Gastrocnemius medialis (tissue), 4 donors: ENCODE results near the gene TAF1A. TPM values are rescaled to one million over a fixed set of nuclear protein-coding genes. Genes with fewer than 3 reads are reported as not detected.

Experiments
- ATAC-seq, 2 donors: fragments of 150-250 bp; one replicate each; pipeline ENCODE4 v1.9.1; 2016
- DNase-seq, 2 donors: peaks; one replicate each; pipeline ENCODE4 v3.0.0-alpha.2; 2019
- H3K27ac ChIP-seq, 4 donors: fragments of 200-600 bp; sonication (generic); 1 replicate in 1 of 4; 2 replicates in 3 of 4; pipeline ENCODE4 v1.5.1; 2016 to 2018; ENCODE audit warnings: mild to moderate bottlenecking in 2 of 4, moderate library complexity in 1 of 4
- H3K27me3 ChIP-seq, 3 donors: fragments of 200-600 bp; sonication (generic) in 2 of 3; 1 replicate in 1 of 3; 2 replicates in 2 of 3; pipeline versions ENCODE4 v1.5.1 to v1.6.0; 2016 to 2019; ENCODE audit warnings: mild to moderate bottlenecking in 1 of 3, moderate library complexity in 1 of 3
- H3K36me3 ChIP-seq, 2 donors: fragments of 200-600 bp; sonication (generic) in 1 of 2; one replicate each; pipeline ENCODE4 v1.5.1; 2017 to 2018
- H3K4me1 ChIP-seq, 2 donors: fragments of 200-600 bp; sonication (generic) in 1 of 2; one replicate each; pipeline ENCODE4 v1.5.1; 2016 to 2017; ENCODE audit warnings: mild to moderate bottlenecking in 2 of 2
- H3K4me3 ChIP-seq, 4 donors: fragments of 200-600 bp; sonication (generic) in 3 of 4; 1 replicate in 1 of 4; 2 replicates in 3 of 4; pipeline ENCODE4 v1.5.1; 2016 to 2019; ENCODE audit warnings: mild to moderate bottlenecking in 2 of 4
- H3K9me3 ChIP-seq, 3 donors: fragments of 200-600 bp; sonication (generic) in 2 of 3; 1 replicate in 1 of 3; 2 replicates in 2 of 3; pipeline ENCODE4 v1.5.1; 2016 to 2019
- CTCF ChIP-seq, 5 experiments: fragments of 450-650 bp in 3 of 5; fragments of 200-600 bp in 2 of 5; sonication (generic) in 2 of 5; IDR thresholded peaks in 4 of 5; conservative IDR thresholded peaks in 1 of 5; 1 replicate in 4 of 5; 2 replicates in 1 of 5; pipeline ENCODE4 v1.5.1; 2016 to 2019; ENCODE audit warnings: antibody characterized with exemption in 5 of 5, mild to moderate bottlenecking in 3 of 5, moderate library complexity in 3 of 5
- POLR2A ChIP-seq, 2 donors: fragments of 450-650 bp; IDR thresholded peaks; one replicate each; pipeline ENCODE4 v1.6.1; 2017; ENCODE audit warnings: antibody characterized with exemption in 2 of 2, mild to moderate bottlenecking in 2 of 2, moderate library complexity in 2 of 2
- in situ Hi-C, 4 donors: fragments of 200-750 bp; cut with MboI; loops; one replicate each; pipeline versions ENCODE4 v1.15.0 to v1.8.0; 2017; ENCODE audit warnings: low sequenced_read_pairs in 4 of 4
- intact Hi-C: fragments of 100-400 bp; cut with DNase I; formaldehyde crosslinking; loops from one replicate; pipeline ENCODE4 v1.15.1; 2023; ENCODE audit warnings: low total_unique reads
- total RNA-seq, 4 donors: library from RNA; depleted of rRNA; stranded (reverse); fragments of >200 nt; gene quantifications; one replicate each; pipeline versions ENCODE4 v1.1.0 to v1.2.3, GENCODE V29; 2016

The TAF1A gene
- total RNA-seq, 4 donors from 2014 or later: 1.5 to 3.4 (median 1.6) TPM

GRCh38 chr1:222543817-222544216 lies 45.9 kb downstream of the TAF1A start:
- Histone ChIP-seq H3K27me3 (peaks cover 0 to 8% (median 6%) of the 10 kb centered on the region in 3 donors), H3K4me1 (no peaks in the 10 kb centered on the region), H3K9me3 (no peaks in the 10 kb centered on the region), H3K4me3 (no peak overlapping the region), H3K36me3 (no peaks in the 10 kb centered on the region), H3K27ac (no peak overlapping the region)
- ATAC-seq (no peak), DNase-seq (no peak)
- in situ Hi-C loops (no loop called here), intact Hi-C loops (no loop called here)
- TF ChIP-seq POLR2A (IDR thresholded peaks at IDR 0.05): no peak
- no peak for TF ChIP-seq CTCF (IDR thresholded peaks at IDR 0.05 in 4 of 5, conservative IDR thresholded peaks at IDR 0.05 in 1 of 5)

- intact Hi-C loops (no loop called here), in situ Hi-C loops (no loop called here)
- no peaks in the 10 kb centered on the region for H3K36me3 ChIP-seq
- H3K4me3 ChIP-seq: no peak overlapping the region
- ATAC-seq: no peak
- no peaks in the 10 kb centered on the region for H3K4me1 ChIP-seq
- TF ChIP-seq CTCF (IDR thresholded peaks at IDR 0.05 in 4 of 5, conservative IDR thresholded peaks at IDR 0.05 in 1 of 5) (no peak), POLR2A (IDR thresholded peaks at IDR 0.05) (no peak)
- no peak for DNase-seq
- no peak overlapping the region for H3K27ac ChIP-seq
- peaks cover 0 to 7% (median 0%) of the 10 kb centered on the region in 3 donors for H3K27me3 ChIP-seq
- H3K9me3 ChIP-seq: no peaks in the 10 kb centered on the region
These were observed 49.1 kb downstream of the TAF1A start for GRCh38 chr1:222540598-222540995.

- H3K27ac ChIP-seq: no peak overlapping the region
- peaks cover 0 to 4% (median 0%) of the 10 kb centered on the region in 3 donors for H3K27me3 ChIP-seq
- TF ChIP-seq POLR2A (IDR thresholded peaks at IDR 0.05) (no peak), CTCF (IDR thresholded peaks at IDR 0.05 in 4 of 5, conservative IDR thresholded peaks at IDR 0.05 in 1 of 5) (no peak)
- no peaks in the 10 kb centered on the region for H3K9me3 ChIP-seq
- H3K4me1 ChIP-seq: no peaks in the 10 kb centered on the region
- ATAC-seq (no peak), DNase-seq (no peak)
- H3K4me3 ChIP-seq: no peak overlapping the region
- H3K36me3 ChIP-seq: no peaks in the 10 kb centered on the region
- intact Hi-C loops (no loop called here), in situ Hi-C loops (no loop called here)
These were observed 49.7 kb downstream of the TAF1A start for GRCh38 chr1:222539951-222540597.

- no peaks in the 10 kb centered on the region for H3K4me1 ChIP-seq
- DNase-seq (no peak), ATAC-seq (no peak)
- H3K9me3 ChIP-seq: no peaks in the 10 kb centered on the region
- no peak overlapping the region for H3K27ac ChIP-seq
- no peak overlapping the region for H3K4me3 ChIP-seq
- in situ Hi-C loops (no loop called here), intact Hi-C loops (no loop called here)
- H3K36me3 ChIP-seq: no peaks in the 10 kb centered on the region
- no peaks in the 10 kb centered on the region for H3K27me3 ChIP-seq
- TF ChIP-seq POLR2A (IDR thresholded peaks at IDR 0.05) (no peak), CTCF (IDR thresholded peaks at IDR 0.05 in 4 of 5, conservative IDR thresholded peaks at IDR 0.05 in 1 of 5) (no peak)
These were observed 54.3 kb downstream of the TAF1A start for GRCh38 chr1:222535455-222535854.

- DNase-seq (no peak), ATAC-seq (no peak)
- intact Hi-C loops (no loop called here), in situ Hi-C loops (no loop called here)
- Histone ChIP-seq H3K9me3 (no peaks in the 10 kb centered on the region), H3K36me3 (no peaks in the 10 kb centered on the region), H3K4me3 (no peak overlapping the region), H3K4me1 (no peaks in the 10 kb centered on the region), H3K27ac (no peak overlapping the region), H3K27me3 (no peaks in the 10 kb centered on the region)
- TF ChIP-seq CTCF (IDR thresholded peaks at IDR 0.05 in 4 of 5, conservative IDR thresholded peaks at IDR 0.05 in 1 of 5) (no peak), POLR2A (IDR thresholded peaks at IDR 0.05) (no peak)
These were observed 58.9 kb downstream of the TAF1A start for GRCh38 chr1:222530852-222531251.
